H1 (cell line): Measurements from ENCODE around the gene MFRP. TPM values are rescaled to one million over a fixed set of nuclear protein-coding genes. Genes with fewer than 3 reads are reported as not detected.

Source experiments
- ASH2L ChIP-seq: fragments of 200-600, 300-600 bp; sonication (generic); IDR thresholded peaks from one replicate; pipeline ENCODE4 v1.7.1; 2017; ENCODE audit warnings: low read length
- CREB1 ChIP-seq: IDR thresholded peaks from 2 replicates; pipeline ENCODE4 v1.6.1; 2012; ENCODE audit warnings: inconsistent platforms
- CTCF ChIP-seq, 3 experiments: IDR thresholded peaks; 1 replicate in 2 of 3; 2 replicates in 1 of 3; pipeline versions ENCODE4 v1.5.1 to v1.6.1; 2011; ENCODE audit warnings: low read length in 3 of 3, mild to moderate bottlenecking in 3 of 3, inconsistent platforms in 2 of 3, low read depth in 1 of 3, moderate library complexity in 1 of 3; ENCODE audit not compliant: insufficient read depth in 1 of 3; ENCODE audit errors: control extremely low read depth in 1 of 3
- NRF1 ChIP-seq: IDR thresholded peaks from 2 replicates; pipeline ENCODE4 v1.6.1; 2011; ENCODE audit warnings: mild to moderate bottlenecking, low read depth, low read length, improper control_type of control experiment
- RNF2 ChIP-seq: fragments of 200-900, 300-1000 bp; sonication (generic); IDR thresholded peaks from 2 replicates; pipeline ENCODE4 v1.7.1; 2016; ENCODE audit warnings: borderline replicate concordance, low read depth, mild to moderate bottlenecking, antibody characterized with exemption, low read length; ENCODE audit not compliant: poor library complexity, severe bottlenecking; ENCODE audit errors: missing control alignments
- ZNF274 ChIP-seq: IDR thresholded peaks from 2 replicates; pipeline ENCODE4 v1.7.0; 2012; ENCODE audit warnings: low read length, borderline replicate concordance; ENCODE audit errors: extremely low read depth
- polyA plus RNA-seq, 7 experiments: library from polyadenylated mRNA; depleted of rRNA in 3 of 7; stranded (reverse) in 5 of 7; unstranded in 2 of 7; fragments of >200 nt in 5 of 7; fragments of 200-250 nt in 2 of 7; gene quantifications; 1 replicate in 5 of 7; 2 replicates in 1 of 7; 4 replicates in 1 of 7; pipeline versions ENCODE4 v1.2.1 to v1.2.3, GENCODE V29; 2011 to 2013; ENCODE audit warnings: missing spikeins in 2 of 7, mixed read lengths in 2 of 7
- total RNA-seq: library from RNA; stranded (reverse); fragmentation: NEBNext Ultra II Directional; extraction: Animal tissue kit (Norgen Biotek cat#: 25700); gene quantifications from 2 replicates; pipeline ENCODE4 v1.2.1, GENCODE V29; 2021

MFRP gene
- total and polyA plus RNA-seq, 2 of the 8 experiments (the other 6 are each of a cell fraction or from before 2014, with no cell fraction given): 0.02 TPM; not detected in 1

GRCh38 chr11:119381181-119381988 is 34.9 kb upstream of the MFRP start, which contains the start of gene USP2 (continued):
- TF ChIP-seq NRF1 (no peak), CTCF (IDR thresholded peaks at IDR 0.05; ENCODE audit: control extremely low read depth in 1 of 3, insufficient read depth in 1 of 3, low read depth in 1 of 3, low read length in 3 of 3) (peak; percentile 76 to 81 (median 79)), RNF2 (no peak), ASH2L (no peak), CREB1 (peak; percentile 97), ZNF274 (no peak)
- TF ChIP-seq, all 59 proteins: peak for 19
